Measurements from ENCODE around the gene LAYN.

Gene LAYN, protein sequence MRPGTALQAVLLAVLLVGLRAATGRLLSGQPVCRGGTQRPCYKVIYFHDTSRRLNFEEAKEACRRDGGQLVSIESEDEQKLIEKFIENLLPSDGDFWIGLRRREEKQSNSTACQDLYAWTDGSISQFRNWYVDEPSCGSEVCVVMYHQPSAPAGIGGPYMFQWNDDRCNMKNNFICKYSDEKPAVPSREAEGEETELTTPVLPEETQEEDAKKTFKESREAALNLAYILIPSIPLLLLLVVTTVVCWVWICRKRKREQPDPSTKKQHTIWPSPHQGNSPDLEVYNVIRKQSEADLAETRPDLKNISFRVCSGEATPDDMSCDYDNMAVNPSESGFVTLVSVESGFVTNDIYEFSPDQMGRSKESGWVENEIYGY

DNA sequence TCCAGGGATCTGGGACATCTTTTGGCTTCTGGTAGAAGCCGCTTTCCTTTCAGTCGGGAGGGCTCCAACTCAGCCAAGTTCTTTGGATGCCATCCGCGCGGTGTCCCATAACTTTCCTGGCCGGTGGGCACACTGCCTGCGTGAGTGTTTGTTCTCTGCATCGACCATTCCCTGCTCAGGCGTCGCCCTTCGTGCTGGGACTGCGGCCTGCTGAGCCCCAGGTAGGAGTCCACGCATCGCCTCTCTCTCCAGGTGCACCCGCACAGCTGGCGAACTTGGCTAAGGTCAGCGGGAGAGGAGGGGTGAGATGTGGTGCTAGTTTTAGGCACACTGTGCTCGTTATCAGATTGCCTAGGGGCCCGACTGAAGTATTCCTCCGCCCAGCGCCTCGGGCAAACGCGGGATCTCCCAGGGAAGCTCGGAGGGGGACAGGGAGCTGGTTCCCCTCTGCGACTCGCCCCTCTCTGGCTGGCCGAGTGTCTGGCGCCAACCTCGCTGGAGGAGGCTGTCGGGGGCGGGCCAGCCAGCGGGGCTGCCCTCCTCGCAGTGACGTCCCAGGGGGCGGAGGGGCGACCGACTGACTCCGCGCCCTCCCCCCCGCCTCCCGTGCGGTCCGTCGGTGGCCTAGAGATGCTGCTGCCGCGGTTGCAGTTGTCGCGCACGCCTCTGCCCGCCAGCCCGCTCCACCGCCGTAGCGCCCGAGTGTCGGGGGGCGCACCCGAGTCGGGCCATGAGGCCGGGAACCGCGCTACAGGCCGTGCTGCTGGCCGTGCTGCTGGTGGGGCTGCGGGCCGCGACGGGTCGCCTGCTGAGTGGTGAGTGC is at the start of gene LAYN:
TSS of gene LAYN (plus strand) at position 607 of the 823 bp plus-strand sequence. CDS start at position 731, 124 bp downstream.
- peak; percentile 53 for DNase-seq

DNA sequence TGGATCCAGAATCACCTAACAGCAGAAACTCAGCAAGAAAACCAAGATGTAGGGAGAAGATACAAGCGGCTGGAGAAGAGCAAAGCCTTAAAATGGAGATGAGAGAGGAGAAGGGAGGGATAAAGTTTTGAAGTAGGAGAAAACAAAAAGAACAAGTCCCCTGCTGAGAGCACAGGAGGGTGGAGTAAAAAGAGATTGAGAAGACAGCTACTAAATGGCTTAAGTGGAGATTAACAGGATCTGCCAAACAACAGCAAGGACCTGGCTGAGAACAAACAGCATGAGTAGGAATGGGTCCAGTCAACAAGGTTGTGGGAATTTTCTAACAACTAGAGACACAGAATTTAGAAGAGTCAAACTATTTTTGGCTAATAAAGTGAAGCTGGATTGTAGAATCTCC is 46.5 kb upstream of the LAYN start:
- DNase-seq = no peak

DNA sequence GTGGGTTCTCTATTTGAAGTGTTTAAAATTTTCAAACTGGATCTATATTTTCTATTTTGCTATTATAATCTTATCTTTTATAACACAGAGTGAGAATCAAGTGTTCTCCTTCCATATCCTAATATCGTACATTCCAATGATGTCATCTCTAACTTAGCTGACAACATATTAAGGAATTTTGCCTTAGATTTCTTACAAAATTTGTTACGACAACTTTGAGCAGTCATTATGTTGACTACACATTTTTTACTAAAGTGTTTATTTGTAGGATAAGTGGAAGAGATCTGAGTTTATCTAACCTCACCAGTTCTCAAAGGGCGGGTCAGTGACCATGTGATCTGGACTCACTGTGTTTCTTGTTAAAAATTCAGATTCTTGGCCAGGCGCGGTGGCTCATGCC is 41.0 kb upstream of the LAYN start:
- DNase-seq = no peak

DNA sequence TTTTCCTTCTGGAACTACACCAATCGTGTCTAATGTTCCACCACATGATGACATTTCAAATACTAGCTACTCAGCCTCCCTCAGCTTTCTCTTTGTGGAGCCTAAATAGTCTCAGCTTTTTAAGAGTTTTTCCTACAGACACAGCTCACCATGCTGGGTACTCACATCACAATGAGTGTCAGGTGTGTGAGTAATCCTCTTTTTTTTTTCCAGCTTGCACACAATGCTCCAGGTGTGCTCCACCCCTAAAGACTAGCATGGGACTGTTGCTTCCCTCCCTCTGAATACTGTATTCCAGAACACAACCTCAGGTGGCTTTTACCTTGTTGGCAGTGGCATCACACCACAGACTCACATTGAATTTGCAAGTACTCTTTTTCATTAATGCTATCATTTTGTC is 40.0 kb upstream of the LAYN start:
- DNase-seq = no peak

DNA sequence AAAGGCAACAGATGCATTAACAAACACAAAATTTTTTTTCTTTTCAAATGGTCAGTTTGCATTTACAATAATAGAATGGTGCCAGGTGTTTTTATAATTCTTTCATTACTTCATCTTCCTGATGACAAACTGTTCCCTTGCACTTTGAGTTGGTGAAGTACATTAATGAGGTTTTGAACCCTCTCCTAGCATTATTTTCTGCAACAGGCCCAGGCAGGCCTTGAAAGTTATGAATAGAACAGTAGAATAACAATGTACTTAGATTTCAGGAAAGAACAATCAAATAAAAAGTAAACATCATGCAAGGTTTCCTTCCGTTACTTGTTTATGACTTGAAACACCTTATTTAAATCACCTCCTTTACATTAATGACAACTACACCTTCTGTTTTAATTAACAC is 37.9 kb upstream of the LAYN start:
- DNase-seq = no peak

DNA sequence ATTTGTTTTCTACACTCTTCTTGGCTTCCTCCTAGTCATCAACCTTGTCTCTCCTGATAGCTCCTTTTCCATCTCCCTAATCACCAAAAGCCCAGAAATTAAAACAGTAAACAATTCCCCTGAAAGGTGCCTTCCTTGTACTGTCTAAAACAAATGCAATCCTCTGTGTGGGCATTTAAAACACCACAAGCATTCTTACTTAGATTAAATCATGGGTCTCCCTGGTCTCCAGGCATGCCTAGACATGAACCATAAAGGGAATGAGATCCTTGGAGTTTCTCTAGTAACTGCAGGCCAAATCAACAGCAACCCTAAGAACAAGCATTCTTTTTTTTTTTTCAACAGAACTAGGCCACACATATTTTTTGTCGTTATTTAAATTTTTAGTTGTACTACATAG is 30.2 kb upstream of the LAYN start:
- DNase-seq = no peak

DNA sequence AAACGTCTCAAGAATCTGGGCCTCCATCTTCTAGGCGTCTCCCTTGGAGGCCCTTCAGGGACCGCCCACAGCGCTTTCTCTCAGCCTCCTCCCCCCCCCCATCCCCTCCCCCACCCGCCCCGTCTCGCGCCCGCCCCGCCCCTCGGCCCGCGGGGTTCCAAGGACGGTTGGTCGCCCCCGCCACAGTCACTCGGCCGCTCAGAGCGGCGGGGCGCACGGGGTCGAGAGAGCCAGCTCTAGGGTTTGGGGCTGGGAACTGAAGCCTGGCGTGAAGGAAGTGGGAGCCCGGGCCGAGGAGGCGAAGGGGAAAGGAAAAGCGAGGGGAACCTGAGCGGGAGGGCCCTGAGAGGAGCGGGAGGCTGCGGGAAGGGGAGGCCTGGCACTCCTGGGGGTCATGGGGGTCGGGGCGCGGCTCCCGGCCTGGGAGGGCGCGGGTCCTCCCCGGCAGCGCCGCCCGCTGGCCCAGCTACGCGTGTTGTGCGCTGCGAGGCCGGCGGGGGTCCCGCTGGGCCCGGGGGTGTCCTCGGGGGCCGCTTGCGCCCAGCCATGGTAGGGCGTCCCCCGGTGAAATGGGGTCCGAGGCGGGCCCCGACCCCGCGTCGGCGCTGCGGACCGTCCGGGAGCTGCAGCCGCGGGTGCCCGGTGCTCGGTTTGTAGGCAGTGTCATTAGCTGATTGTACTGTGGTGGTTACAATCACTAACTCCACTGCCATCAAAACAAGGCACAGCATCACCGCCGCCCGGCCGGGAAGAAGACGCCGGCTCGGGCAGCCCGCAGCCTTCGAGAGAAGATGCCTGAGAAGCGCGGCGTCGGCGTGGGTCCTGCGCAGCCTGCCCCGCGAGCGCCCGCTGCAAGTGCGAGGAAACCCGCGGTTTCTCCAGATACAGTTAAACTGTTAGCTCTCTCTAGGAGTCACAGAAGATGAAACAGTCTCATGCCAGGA is 28.0 kb upstream of the LAYN start, which contains the start of gene BTG4:
TSS of gene BTG4 (minus strand) at position 91 of the 944 bp plus-strand sequence. CDS start 13,610 bp downstream, outside the sequence.
- DNase-seq = peak; percentile 39

DNA sequence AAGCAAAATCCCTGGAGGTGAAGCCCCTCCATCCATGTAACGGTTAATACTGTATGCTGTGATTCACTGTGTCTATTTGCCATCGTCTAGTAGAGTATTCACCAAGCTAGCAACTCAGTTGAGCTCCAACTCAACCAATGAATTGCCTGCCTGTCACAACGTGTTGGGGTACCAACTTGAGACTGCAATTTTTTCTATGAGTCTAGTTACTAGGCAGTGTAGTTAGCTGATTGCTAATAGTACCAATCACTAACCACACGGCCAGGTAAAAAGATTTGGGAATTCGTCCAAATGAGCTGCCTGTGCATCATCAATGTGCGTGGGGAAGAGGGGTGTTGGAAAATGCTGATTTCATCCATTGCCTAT is 27.3 kb upstream of the LAYN start:
- DNase-seq = no peak

DNA sequence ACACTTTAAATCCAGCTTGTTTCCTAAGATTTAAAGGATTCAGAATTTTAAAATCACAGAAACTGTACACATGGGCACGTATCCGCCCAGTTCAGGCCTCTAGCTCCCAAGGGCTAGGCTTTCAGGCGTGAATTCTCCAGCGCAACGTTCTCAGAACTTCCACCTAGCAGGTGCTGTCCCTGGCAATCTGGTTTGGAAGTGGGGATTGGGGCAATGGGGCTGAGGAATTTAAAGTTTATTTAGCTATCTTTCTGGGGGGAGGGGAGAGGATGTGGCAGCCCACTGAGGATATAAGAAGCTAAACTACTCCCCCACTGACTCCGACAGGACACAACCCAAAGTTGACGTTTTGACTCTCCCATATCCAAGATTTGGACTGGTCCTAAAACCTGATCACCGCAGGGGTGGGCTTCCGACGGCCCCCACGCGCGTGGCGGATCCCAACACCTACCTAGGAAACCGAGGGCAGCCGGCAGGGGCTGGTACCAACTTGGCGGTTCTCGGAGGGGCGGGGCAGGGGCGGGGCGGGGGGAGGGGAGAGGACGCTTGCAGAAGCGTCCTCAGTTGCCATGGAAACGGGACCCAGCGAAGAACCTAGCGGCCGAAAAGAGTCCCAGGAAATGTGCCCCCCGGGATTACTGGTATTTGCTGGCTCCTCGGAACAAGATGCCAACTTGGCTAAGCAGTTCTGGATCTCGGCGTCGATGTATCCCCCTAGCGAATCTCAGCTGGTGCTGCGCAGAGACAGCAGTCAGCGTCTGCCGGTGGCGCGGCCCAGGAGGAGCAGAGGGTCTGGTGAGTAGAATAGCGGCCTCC is 26.1 kb upstream of the LAYN start, which contains the start of gene HOATZ:
TSS of gene HOATZ (plus strand) at position 563 of the 816 bp plus-strand sequence. CDS start at position 570, 7 bp downstream.
- peak; percentile 23 for DNase-seq

DNA sequence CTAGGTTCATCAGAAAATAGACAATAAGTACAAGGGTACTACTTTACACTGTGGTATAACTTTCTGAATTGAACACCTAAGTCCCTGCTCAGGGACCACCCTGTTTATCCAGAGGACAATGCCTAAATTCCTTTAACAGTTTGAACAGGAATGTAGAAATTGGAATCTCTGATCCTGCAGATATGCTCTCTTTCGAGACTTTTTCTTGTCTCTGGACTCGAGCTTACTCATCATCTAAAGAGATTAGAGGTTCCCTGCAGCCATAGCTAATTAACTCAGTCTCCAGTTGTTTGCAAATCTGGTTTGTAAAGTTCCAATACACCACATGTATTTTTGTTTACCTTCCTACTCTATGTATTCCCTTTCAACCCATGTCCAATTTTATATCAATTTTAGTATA is 24.9 kb upstream of the LAYN start:
- no peak for DNase-seq

DNA sequence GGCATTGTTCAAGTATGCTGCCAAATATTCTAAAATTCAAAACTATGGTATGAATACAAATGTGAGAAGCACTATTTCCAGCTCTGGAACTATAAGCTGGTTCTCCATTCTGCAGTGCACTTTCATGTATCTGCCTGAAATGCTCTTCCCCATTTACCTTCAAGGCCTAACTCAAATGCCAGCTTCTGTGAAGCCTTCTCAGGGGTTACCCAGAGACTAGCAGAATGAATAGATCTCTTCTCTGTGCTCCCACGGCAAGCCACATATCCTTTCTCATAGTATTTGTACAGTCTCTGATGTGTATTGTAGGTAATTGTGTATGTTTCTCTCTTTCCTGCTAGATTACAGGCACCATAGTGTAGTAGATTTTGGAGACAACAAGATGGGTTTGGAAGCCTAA is 21.9 kb upstream of the LAYN start:
- no peak for DNase-seq

DNA sequence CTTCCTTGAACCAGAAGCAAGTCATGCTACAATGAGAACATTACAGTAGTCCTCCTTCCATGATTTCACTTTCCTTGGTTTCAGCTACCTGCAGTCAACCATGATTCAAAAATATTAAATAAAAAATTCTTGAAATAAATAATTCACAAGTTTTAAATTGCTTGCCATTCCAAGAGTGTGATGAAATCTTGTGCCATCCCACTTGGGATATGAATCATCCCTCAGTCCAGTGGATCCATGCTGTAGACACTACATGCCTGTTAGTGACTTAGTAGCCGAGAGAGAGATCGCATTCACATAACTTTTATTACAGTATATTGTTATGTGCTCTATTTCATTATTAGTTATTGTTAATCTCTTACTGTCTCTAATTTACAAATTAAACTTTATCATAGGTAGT is 20.0 kb upstream of the LAYN start:
- DNase-seq = no peak

DNA sequence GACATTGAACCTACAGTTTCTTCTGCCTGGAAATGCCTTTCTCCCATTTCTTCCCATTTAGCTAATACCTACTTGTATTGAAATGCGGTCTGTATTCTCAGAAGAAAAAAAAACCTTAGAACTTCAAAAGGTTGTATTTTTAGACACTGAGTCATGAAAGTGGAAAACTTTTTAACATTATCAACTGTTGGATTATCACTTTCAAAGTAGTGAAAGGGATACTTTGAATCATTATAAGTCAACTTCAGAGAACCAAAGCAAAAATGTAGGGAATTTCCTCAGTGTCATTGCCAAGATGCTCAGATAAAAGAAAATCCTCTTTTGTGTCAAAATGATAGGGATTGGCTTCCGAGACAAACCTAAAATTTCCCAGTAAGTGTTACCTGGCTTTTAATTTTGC is 19.4 kb upstream of the LAYN start:
- no peak for DNase-seq

DNA sequence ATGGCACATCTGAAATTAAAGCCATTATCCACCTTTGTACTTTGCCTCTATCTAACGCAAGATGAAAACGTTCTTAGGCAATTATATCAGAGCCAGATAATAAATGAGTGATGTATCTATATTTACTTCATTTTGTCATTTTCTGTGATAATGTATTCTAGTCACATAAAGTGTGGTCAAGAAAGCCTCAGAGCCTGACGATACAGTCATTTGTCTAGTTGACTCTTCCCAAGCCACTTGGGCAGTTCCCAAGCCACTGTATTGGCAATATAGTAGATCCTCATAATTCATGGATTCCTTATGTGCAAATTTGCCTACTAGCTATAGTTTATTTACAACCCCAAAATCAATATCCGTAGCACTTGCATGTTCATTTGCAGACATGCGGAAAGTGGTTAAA is 18.1 kb upstream of the LAYN start:
- DNase-seq = no peak

DNA sequence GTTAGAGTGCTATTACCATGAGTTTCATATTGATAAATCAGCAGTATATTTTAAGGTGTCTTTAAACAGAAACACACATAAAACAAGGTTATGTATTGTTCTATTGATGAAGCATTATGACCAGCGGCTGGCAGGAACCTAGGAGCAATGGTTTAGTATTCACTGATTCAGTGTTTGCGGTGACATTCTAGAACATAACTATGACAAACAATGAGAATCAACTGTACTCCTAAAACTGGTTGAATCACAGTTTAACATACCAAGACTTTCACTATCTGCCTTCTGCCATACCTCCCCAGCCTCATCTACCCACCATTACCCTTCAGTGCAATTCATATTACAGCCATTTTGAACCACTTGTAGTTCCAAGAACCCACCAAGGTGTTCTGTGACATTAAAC is 17.2 kb upstream of the LAYN start:
- no peak for DNase-seq

DNA sequence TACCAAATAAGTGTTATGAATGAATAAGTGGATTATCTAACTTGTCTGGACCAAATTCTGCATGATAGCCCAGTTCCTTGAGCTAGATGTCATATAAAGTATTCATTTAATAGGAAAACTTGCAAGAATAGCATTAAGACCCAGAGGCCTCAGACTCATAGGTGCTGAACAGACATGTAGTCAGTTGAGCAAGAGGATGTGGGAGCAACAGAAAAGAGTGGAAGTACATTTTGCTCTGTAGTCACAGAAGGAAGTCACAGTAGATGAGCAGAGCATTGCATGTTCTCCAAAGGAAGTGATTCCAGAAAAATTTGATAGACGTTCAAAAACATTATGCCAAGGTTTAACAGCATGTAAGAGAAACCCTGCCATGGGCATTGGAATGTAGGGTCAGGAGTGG is 16.5 kb upstream of the LAYN start:
- no peak for DNase-seq

DNA sequence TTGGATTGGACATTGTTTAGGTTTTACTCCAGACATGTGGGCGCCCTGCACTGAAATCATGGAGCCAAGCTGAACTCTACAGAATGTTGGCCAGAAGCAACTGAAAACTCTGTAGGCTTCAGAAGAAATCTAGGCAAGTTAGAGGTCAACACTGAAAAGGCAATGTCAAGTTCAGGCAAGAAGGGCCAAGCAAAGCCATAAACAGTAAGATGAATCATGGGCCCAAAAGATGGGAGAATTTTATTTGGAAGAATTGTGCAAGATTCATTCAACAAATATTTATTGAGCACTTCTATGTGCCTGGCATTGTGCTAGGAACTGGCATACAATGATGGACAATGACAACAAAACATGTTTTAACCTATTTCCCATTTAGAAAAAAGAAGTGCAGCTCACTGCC is 15.1 kb upstream of the LAYN start:
- DNase-seq = no peak

DNA sequence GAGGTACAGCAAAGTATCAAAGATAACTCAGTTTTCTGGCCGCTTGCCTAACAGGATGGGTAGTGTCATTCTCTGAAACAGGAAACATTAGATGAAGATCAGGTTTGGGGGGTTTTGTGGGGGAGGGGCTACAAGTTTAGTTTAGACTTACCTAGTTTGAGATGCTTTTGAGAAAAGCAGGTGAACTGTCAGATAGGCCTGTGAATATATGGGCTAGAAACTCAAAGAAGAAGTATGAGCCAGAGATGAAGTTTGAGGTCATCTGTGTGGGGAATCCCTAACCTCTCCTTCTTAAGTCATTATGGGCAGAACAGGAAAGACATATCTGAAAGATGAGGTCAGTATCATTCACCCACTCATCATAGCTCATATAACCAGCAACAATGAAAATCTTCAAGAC is 14.0 kb upstream of the LAYN start:
- DNase-seq = no peak

DNA sequence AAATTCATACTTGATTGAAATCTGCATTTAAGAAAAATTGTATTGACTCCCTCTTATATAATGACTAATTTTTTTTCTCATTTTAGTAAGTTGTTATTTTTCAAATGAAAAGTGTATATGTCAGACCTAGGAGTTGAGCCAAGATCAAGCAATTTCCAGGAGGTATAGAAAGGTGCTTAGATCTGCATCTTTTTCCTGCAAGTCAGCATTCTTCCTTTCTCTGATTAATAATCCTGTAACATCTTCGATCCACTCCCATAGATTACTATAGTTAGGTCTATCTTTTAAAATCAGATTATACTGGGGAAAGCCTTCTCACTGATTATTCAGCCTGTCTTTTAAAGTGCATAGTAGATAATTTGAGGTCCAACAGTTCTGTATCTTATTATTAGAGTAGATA is 13.2 kb upstream of the LAYN start:
- DNase-seq = no peak

DNA sequence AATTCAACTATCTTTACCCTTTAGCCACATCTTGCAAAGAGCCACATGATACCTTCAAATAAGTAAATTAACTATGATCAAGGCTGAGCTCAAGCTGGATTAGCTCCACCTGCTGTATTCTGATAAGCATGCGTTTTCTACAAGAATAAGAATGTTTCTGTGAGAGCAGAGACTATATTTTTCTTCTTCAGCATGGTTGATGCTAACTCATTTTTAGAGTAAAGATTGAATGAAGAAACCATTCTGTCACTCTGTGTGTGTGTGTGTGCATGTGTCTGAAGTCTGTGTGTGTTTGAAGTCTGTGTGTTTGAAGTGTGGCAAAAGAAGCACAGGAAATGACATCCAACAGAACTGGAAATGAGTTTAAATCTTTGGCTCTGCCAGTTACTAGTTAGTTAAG is 12.0 kb upstream of the LAYN start:
- DNase-seq = no peak

DNA sequence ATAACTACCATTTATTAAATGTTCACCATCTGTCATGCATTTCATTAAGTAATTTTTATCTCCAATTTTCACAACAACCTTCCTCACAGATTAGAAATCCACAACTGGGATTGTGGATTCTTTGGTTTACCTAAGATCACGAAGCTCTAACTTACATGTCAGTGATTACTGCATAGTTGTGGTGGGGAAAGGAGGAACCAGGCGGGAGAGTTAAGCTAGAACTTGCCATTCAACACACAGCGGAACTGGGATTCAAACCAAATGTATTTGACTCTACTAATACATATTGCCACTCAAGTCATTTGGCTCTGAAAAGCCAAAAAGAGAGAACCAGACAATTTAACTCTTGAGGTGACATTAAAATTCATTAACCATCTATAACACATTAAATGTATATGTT is 10.4 kb upstream of the LAYN start:
- no peak for DNase-seq

DNA sequence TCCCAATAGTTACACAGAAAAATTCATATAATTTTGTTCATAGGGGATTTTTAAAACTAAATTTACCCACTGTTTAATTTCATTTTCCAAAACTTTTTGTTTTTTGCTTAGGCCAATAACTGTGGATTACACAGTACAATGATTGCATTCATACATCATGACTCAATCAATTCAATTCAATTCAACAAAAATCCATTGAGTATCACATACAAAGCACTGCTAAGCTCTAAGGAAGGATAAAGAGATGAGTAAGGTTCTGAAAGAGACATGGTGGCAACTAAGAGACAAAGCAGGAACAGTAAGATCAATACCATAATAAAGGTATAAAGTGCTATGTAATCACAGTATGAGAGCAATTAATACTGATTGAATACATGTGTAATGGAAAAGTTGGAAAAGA is 9.4 kb upstream of the LAYN start:
- no peak for DNase-seq
